GM18505 (cell line): ENCODE results near the gene AGBL3.
"Not testable (repeated sequence)": the region's sequence is repeated elsewhere in the genome, so short reads cannot be mapped to it uniquely, and the experiment has no call there.

Source experiments
- ATAC-seq: cut with Tn5 transposase; IDR thresholded peaks from one replicate; pipeline ENCODE4 v1.9.1; 2021; ENCODE audit not compliant: unreplicated experiment
- POLR2A ChIP-seq: IDR thresholded peaks from 4 replicates; pipeline ENCODE4 v1.6.1; 2011; ENCODE audit warnings: borderline replicate concordance; ENCODE audit not compliant: insufficient read depth, insufficient read length; ENCODE audit errors: extremely low read depth

Gene AGBL3

DNA sequence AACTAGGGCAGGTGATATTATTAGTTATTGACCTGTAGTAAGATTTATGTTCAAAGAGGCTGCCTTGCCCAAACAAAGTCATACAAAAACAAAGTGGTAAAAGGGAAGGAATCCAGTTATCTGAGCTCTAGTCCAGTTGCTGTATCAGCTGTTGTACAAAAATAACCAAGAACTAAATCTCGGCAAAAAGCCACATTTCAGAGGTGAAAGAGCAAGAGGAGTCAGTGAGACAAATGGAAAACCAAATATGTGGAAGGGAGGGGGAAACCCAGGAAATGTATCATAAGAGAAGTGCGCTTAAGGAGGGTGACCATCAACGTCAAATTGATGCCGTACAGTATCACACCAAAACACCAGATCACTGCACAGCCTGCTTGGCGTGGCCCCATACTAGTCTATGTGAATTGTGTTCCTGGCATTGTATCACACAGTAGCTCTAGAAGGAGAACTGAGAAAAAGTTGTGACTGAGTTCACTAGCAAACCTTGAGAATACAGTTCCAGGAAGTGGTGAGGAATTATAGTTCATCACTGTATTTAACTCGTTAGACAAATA lies 6.4 kb downstream of the AGBL3 start:
- peak; percentile 78 for ATAC-seq
- peak; percentile 44 for TF ChIP-seq POLR2A

DNA sequence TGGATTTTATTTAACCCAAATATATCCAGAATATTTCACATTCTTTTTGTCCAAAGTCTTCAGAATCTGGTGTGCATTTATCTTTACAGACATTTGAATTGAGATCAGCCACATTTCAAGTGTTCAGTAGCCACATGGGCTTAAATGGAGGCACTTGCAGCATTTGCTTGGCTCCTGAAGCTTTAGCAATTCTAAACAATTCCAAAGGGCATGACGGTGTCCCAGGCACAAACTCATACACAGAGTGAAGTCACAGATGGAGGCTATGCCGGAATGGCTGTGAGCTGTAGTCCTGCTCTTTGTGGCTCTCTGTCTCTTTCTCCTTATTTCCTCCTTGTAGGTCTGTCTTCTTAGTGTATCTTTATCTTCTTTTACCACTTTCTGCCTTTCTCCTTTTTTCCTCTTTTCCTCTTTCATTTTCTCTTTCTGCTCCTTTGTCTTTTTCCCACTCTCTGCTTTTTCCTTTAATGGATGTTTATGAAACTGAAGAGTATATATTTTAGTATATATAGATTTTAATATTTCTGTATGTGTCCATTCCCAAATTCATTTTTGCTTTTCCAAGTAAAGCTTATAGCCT lies 7.7 kb downstream of the AGBL3 start:
- no peak for ATAC-seq
- TF ChIP-seq POLR2A: no peak

DNA sequence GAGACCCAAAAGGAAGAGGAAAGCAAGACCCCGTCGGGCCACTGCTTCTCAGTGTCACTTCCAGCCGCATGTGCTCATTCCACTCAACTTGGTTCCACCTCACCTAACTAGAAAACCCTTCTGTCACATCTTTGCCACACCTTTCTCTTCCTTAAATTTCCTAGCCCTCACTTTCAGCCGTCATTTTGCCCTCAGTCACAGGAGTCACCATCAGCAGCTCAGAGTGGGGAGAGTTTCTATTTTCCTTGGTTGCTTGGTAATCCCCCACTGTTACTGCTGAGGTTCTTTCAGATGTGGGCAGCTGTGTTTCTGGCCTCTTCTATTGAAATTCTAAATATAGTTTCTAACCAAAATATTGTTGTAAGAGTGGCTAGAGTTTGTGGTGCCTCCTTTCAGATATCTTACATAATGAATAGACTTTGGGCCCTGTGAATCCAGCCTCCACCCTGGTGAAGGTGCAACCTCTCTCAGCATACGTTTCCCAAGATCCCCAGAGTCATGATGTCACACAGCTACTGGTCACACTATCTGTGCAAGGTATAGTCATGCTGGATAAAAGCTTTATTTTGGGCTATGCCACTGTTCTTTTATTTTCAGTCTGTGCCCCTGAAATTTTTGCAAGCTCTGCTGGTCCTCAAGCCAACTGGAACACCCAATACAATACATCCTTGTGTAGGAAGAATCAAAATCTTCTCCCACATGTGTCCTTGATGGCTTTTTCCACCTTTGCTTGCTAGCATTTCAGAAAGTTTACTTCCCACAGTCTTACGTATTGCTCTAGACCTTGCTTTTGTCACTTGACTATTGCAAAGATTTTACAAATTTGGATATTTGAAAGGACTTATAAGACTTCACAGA lies 9.2 kb downstream of the AGBL3 start:
- TF ChIP-seq POLR2A: no peak
- ATAC-seq: no peak

DNA sequence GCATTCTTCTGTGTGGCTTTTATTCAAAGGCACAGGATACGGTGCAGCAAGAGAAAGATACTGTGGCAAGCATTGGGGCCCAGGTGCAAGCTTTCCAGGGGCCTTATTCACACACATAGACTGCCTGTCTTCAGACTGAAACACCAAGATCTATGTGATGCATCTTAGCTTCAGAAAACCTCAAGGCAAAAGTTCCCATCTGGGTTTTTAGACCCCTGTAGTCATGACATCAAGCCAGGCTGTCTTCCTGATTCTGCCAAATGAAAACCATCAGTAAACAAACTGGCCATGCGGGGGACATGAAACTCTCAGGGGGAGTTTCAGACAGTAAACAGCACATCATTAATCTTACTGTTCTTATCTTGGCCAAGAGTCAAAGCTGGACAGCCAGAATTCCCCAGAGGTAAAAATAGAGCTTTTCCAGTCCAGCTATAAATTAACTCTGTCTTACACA lies 9.8 kb downstream of the AGBL3 start:
- ATAC-seq: peak; percentile 42
- TF ChIP-seq POLR2A: peak; percentile 30

DNA sequence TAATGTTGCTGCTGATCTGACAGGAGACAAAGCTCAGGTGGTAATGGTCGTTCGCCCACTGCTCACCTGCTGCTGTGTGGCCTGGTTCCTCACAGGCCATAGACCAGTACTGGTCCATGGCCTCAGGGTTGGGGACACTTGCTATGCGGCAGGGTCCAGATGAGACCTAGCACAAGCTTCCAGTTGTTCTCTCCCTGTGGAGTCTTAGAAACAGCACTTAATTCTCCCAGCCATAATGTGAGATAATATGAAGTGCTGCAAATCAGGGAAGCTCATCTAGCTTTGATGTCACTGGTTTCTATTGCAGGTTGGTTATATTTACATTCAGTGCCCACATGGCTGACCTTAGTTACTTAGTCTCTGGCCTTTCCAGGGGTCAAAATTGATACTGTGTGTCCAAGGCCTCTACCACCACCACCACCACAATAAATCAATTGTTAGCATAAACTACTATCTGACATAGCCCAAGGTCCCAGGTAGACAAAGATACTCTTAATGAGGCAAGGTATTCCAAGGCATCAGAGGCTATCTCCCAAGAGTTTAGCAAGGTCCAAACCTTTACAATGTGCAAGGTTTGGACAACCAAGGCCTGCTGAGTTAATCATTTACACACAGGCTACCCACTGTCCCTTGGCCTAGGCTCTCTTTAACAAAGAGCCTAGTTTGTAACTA lies 11.0 kb downstream of the AGBL3 start:
- ATAC-seq: no peak
- TF ChIP-seq POLR2A: no peak

DNA sequence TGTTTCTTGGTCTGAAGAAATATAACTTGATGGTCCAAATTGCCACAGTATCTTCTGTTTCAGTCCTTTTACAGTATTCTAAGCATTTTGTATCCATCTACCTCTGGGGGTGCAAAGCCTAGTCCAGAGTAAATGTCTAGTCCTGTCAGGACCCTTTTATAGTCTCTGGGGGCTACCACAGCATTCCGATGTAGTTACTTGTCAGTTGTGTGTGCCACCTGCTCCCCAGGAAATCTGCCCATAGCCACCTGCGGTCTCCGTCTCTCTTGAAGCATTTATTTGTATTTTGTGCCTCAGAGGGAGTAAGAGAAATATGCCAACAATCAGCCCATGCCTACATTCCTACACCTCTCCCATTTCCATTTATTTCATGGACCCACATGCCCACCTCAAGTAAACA lies 12.8 kb downstream of the AGBL3 start:
- no peak for ATAC-seq
- no peak for TF ChIP-seq POLR2A

DNA sequence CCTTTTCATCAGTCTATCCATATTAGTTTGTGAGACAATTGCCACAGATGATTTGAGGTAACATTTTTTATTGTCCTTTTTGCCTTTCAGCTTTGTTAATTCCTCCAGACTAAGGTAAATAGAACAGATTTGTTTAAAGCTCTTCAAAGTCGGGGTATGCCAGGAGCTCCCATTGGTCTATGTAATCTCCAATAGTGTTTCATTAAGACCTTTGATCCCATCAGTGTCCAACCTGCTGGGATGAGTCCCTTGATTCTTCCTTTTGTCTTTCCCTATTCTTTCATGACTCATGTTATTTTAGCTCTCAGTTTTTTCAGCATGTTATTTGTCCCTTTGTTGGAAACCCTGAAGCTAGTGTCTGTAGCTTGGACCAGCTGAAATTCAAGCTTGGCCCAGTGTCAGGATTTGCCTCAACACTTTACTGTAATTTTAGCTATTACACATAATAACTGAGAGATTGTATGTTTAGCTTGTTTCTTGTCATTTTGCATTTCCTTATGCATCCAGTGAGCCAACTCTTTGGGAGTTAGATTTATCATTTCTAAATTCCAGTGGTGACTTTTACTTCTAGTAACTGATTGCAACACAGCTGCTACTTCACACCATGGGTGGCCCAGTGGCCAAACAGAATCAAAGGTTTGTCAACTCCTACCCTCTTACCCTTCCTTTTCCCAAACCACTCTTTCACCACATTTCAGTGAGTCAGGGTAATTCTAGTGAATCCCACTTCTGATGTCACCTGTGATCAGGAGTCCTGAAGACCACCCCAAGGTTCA lies 15.3 kb downstream of the AGBL3 start:
- no peak for ATAC-seq
- TF ChIP-seq POLR2A: no peak

DNA sequence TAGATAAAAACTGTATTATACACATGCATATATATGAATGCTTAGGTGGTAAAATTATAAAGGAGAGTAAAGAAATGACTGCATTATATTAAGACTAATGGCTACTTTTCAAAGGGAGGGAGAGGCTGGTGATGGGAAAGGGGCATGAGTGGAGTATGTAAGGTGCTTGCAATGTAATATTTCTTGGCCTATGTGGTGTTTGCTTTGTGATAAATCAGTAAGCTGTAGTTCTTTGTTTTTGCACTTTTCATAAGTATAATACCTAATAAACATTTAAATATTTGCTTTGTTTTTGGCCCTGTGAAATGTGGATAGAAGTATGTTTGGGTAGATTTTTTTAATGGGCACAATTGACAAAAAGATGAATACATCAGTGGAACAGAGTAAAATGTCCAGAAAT lies 25.9 kb downstream of the AGBL3 start:
- no peak for ATAC-seq

DNA sequence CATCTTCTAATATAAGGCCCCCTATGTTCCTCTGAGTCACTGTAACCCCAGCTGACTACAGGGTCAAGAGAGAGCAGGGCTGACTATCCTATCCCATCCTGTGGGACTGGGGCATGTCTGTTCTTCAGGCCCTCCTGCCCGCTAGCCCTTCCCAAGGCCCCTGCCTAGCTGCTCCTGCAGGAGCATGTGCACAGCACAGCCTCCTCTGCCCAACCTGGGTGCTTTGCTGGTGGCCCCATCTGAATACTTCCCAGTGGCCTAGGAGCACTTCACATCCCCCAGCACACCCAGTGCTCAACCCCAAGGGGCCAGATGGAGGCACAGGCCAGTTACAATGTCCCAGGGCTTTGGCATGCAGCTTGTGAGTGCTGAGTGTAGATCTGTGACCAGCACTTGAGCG lies 37.3 kb downstream of the AGBL3 start:
- ATAC-seq: no peak

More for the DNA sequence above, 25.9 kb downstream of the AGBL3 start:
- no peak for TF ChIP-seq POLR2A

DNA sequence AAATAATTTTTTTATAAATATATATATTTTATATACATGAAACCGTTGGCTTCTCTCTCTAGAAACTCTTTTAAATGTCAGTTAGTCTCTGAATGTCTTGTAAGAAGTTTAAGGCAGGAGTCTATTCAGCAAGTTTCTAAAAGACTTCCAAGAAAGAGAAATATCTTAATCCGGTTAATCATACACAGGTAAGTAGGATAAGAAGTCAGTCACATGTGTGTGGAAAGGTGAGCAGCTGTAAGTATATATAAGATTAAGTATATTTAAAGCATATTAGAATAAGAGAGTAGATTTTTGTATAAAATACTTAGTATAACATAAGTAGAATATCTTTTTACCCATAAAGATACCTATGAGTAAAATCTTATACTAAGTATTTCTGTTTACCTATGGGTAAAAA lies 48.9 kb downstream of the AGBL3 start:
- no peak for TF ChIP-seq POLR2A

More for the DNA sequence above, 37.3 kb downstream of the AGBL3 start:
- TF ChIP-seq POLR2A: no peak

DNA sequence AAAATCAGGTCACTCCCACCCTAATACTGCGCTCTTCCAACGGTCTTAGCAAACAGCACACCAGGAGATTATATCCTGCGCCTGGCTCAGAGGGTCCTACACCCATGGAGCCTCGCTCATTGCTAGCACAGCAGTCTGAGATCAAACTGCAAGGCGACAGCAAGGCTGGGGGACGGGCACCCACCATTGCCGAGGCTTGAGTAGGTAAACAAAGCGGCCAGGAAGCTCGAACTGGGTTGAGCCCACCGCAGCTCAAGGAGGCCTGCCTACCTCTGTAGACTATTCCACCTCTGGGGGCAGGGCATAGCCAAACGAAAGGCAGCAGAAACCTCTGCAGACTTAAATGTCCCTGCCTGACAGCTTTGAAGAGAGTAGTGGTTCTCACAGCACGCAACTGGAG lies 80.7 kb downstream of the AGBL3 start:
- not testable (repeated sequence) for ATAC-seq

More for the DNA sequence above, 48.9 kb downstream of the AGBL3 start:
- ATAC-seq: no peak

DNA sequence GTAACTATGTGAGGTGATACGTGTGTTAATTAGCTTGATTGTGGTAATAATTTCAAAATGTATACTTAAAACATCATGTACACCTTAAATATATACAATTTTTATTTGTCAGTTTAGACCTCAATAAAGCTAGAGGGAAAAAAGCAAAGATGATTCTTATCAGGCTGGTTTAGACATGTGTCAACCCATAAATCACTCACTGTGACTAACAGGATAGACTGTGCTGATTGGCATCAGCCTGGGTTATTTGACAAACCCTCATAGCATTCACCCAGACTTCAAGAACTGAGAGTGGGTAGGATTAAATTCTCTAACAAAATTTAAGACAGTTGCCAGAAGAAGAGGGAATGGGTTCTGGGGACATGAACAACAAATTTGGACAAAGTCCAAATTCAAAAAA lies 87.8 kb downstream of the AGBL3 start:
- no peak for TF ChIP-seq POLR2A
- no peak for ATAC-seq

DNA sequence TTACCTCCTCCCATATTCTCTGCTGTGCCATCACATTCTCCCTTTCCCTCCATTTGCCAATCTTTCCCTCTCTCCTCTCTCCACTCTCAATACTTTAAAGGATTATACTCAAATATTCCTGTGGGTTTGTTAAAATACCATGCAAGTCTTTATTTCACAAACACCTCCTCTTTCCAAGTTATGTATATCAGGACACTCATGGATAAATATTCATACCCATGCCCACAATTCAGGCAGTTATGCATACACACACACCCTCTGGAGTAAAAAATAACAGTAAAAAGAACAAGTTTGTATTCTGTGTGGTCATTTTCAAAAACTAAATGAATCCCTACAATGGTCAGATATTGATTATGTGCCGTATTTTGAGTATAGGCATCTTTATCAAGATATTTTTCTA lies 88.2 kb downstream of the AGBL3 start:
- TF ChIP-seq POLR2A: no peak
- ATAC-seq: no peak
